ENCODE results near the gene AGPS. TPM values are rescaled to one million over a fixed set of nuclear protein-coding genes. Genes with fewer than 3 reads are reported as not detected.
"Not testable (repeated sequence)": the region's sequence is repeated elsewhere in the genome, so short reads cannot be mapped to it uniquely, and the experiment has no call there.

The AGPS gene
- polyA plus RNA-seq, 3 donors, result 47.4 to 52.8 (median 51.4) TPM

DNA sequence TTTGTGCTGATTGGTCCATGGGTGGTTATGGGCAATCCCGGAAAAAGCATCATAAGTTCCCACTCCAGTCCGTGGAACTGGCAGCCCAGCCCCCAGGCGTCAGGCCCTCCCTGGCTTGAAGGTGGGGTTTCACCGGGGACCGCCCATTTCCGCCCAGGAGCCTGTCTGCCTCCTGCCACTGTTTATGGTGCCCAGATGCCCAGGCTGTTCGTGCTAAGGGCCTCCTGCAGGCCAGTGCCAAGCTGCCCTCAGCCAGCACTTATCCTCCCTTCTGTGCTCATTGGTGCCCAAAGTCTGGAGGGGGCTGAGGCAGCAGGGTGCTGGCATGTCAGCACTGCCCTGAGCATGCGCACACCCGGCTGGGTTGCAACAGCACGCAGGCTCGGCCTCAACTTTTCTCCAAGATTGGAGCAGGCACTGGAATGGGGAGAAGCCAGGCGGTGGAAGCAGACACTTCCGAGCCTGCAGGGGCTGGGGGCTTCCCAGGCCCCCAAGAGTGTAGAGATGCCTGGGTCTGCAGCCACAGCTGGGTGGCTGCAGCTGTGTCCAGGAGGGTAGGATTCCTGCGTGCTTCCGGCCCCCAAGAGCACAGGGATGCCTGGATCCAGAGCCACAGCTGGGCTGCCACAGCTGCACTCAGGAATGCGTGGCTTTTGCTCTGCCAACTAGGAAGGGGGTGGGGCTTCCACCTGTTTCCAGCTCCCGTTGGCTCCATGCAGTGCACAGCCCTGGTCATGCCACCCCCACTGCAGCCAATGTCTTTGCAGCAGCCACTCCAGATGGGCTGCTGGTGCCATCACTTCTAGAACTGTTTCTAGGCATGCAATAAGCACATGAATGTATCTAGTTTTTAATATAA is 74.0 kb downstream of the AGPS start:
- no peak for DNase-seq (ENCODE audit: low read depth in 3 of 3, low spot score in 2 of 3)

- DNase-seq (ENCODE audit: low read depth in 3 of 3, low spot score in 2 of 3), result no peak
Measured at GRCh38 chr2:177467646-177468045, 75.1 kb downstream of the AGPS start.

GRCh38 chr2:177471990-177472389 is 79.4 kb downstream of the AGPS start:
- DNase-seq (ENCODE audit: low read depth in 3 of 3, low spot score in 2 of 3), result no peak

- no peak for DNase-seq (ENCODE audit: low read depth in 3 of 3, low spot score in 2 of 3)
Measured at GRCh38 chr2:177474301-177474700, 81.7 kb downstream of the AGPS start.

DNA sequence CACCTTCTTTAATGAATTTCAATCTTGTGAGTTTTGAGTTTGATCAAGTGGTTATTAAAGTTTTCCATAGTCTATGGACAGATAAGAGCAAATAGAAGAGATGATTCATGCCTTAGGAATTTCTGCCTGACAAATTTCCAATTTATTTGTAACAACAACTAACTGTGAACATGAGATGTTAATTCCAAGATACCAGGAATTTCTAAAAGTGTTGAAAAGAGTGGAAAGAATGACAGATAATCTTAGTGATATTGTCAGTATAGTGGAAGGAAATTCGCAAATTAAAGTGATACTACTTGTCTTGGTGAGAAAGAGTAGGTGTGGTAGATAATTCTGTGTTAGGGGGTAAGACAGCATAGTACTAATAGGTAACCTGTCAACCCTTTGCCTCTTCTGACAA is 82.4 kb downstream of the AGPS start:
- no peak for DNase-seq (ENCODE audit: low read depth in 3 of 3, low spot score in 2 of 3)

DNA sequence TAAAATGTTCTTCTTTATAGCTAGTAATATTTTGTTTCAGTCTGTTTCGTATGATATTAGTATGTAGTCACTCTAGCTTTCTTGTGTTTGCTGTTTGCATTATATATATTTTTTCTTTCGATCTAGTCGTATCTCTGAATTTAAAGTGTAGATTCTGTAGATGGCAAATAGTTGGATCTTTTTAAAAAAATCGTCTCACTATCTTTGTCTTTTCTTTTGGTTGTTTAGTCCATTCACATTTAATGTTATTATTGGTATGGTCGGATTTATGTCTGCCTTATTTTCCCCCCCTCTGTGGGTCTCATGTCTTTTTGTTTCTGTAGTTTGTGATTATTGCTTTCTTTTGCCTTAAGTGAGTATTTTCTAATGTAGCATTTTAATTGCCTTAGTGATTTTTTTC is 84.3 kb downstream of the AGPS start:
- DNase-seq (ENCODE audit: low read depth in 3 of 3, low spot score in 2 of 3), result no peak

DNA sequence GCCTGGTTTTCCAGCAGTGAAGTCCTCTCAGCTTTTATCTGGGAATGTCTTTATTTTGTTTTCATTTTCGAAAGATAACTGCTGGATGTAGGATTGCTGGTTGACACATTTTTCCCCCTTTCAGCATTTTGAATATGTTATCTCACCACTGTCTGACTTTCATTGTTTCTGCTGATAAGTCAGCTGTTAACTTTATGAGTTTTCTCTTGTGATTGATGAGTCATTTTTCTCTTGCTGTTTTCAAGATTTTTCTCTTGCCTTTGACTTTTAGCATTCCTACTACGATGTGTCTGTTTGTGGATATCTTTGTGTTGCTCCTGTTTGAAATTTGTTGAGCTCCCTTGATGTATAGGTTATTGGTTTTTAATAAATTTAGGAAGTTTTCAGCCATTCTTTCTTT is 85.5 kb downstream of the AGPS start:
- no peak for DNase-seq (ENCODE audit: low read depth in 3 of 3, low spot score in 2 of 3)

DNA sequence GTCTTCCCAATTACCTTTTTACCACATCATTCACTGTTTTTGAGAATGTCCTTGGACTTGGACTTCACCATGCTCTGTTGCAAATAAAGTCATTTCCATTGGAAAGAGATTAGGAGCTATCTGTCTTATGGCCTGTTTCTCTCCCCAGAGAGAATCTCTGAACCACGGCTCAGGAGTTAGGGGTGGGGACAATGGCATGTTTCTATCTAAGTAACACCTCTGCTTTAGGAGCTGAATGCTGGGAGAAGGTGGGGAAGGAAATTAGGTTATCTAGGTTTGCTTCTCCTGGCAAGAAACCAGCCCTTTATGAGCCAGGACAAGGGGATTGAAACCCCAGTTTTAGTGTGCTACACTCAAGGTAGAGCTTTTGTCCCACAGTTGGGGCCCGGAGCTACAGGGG is 86.3 kb downstream of the AGPS start:
- DNase-seq (ENCODE audit: low read depth in 3 of 3, low spot score in 2 of 3), result no peak

DNA sequence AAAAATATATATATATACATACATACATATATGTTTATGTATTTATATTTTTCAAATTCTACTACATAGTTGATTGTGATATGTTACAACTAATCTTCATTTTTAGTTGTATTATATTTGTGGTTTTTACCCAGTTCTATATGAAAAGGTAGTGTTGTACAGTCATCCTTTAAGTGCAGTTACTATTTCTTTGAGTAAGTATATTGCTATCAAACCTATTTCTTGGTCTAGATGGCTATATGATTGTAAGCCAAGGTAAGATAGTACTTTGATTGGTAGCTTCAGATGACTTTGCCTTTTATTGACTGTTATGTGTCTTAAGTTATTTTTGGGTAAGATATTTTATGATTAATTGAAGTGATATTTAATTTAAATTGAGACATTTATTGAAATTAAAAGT is 89.6 kb downstream of the AGPS start:
- no peak for DNase-seq (ENCODE audit: low read depth in 3 of 3, low spot score in 2 of 3)

- no peak for DNase-seq (ENCODE audit: low read depth in 3 of 3, low spot score in 2 of 3)
Measured at GRCh38 chr2:177483531-177483930, 91.0 kb downstream of the AGPS start.

- no peak for DNase-seq (ENCODE audit: low read depth in 3 of 3, low spot score in 2 of 3)
Measured at GRCh38 chr2:177484180-177484795, 91.7 kb downstream of the AGPS start.

DNA sequence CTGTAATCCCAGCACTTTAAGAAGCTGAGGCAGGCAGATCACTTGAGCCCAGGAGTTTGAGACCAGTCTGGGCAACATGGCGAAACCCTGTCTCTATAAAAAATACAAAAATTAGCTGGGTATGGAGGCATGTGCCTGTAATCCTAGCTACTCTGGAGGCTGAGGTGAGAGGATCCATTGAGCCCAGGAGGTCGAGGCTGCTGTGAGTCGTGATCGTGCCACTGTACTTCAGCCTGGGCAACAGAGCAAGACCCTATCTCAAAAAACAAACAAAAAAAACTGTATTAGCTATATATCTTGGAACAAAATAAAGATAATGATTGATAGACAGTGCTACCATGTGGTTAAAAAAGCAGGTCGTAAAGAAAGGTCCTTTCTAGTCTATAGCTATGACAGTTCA is 93.1 kb downstream of the AGPS start:
- DNase-seq (ENCODE audit: low read depth in 3 of 3, low spot score in 2 of 3), result not testable (repeated sequence)

DNA sequence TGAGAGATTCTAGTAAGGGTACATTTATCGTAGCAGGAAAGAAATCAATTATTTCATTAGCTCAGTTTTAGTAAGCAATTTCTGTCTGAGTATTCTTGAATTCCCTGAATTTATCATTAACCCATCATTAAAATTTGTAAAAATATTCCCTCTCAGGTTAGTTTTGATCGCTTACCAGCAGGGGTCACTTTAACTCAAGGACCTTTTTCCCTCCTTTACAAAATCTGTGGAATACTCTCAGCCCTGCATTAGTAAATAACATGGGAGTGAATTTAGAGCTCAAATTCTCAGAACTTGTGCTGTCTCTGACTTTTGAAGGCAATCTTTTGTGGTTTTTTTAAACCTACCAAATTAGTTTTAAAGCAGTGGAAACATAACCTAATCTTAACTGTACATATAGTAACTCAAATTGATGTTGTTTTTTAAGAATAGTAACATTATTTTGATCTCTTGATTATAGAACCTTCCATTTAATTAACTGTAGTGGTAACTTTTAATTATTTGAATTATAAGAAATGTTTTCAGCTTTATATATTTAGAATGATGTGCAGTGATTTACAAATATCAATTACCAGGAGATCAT is 97.2 kb downstream of the AGPS start:
- peak; percentile 36 to 51 (median 43) for DNase-seq (ENCODE audit: low read depth in 3 of 3, low spot score in 2 of 3)

DNA sequence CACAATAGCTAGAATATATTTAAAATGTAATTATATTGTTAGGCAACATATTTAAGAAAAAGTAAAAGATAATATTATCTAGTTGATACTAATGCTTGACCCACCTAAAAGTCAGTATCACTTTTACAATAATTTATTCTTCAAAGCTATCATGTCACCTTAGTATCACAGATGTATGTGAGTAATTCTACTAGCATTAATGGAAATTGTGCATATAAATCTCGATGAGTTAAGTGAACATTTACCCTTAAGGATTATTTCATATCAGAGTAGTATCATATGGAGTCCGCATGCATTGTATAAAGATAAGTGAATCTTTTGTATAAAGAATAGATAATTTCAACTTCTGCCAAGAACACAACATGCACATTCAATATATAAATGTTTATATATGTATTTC is 103.4 kb downstream of the AGPS start:
- no peak for DNase-seq (ENCODE audit: low read depth in 3 of 3, low spot score in 2 of 3)

- DNase-seq (ENCODE audit: low read depth in 3 of 3, low spot score in 2 of 3), result no peak
Measured at GRCh38 chr2:177496921-177497320, 104.3 kb downstream of the AGPS start.

DNA sequence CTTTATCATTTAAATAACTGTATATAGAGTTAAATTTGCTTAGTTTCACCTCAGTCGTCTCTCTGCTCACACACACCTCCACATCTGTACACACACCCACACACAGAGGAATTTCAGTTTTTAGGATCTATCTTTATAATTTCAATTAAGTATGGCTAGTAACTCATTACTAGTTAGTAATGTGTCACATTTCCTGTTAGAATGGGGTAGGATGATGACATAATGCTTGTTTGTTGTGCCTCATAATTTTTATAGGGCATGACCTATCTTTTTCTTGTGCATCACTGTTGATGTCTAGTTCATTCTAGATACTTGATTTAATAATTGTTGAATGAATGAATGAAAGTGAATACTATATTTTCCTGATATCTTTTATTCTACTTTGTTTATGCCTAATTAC is 108.6 kb downstream of the AGPS start:
- no peak for DNase-seq (ENCODE audit: low read depth in 3 of 3, low spot score in 2 of 3)

GRCh38 chr2:177506505-177506904 is 113.9 kb downstream of the AGPS start:
- DNase-seq (ENCODE audit: low read depth in 3 of 3, low spot score in 2 of 3), result no peak

GRCh38 chr2:177506998-177507397 is 114.4 kb downstream of the AGPS start:
- no peak for DNase-seq (ENCODE audit: low read depth in 3 of 3, low spot score in 2 of 3)

DNA sequence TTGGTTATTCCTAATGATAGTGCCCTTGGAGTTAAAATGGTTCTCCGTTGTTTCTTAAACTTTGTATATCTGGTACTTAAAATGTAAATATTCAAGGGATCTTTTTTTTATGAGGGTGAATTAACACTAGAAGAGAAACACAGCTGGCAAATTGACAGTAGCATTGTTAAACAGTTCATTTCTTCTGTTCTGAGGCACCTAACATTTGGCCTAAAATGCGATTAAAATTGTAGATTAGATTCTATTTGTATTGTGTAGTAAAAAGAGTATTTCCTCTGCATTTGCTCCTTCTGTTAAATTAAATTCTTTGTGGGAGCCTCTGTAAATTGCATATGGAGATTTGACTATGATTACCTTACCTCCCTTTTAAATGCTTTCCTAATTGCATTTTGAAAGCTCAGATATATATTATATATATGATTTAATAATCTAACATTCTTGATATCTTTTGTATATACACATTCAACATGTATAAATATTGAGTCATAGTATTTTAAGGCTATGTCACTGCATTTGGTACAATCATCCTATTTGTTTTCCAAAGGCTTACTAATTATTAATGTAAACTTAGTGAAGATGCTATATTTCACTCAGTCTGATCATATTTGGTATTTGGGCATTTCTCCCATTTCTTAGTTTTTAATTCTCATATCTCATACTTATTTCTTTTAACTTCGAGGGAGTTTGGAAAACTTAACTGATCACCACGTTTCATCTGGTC is 124.4 kb downstream of the AGPS start:
- no peak for DNase-seq (ENCODE audit: low read depth in 3 of 3, low spot score in 2 of 3)

DNA sequence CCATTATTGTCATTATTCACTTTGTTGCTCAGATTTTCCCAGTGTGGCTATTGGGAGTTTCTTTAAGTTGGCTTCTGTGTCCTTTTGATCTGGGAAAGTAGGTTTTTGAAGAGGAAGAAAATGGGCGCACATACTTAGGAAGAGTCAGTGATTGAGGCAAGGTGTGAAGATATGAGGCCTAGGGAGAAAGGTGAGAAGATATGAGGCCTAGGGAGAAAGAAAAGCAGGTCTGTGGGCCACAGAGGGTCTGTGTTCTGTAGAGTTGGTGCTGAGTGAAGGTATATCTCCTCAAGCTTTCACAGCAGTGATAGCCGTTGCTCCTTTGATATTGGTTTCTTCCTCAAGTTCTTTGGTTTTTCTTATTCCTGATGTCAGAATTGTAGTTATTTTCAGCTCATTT is 126.2 kb downstream of the AGPS start:
- no peak for DNase-seq (ENCODE audit: low read depth in 3 of 3, low spot score in 2 of 3)

GRCh38 chr2:177519534-177520115 is 127.1 kb downstream of the AGPS start:
- DNase-seq (ENCODE audit: low read depth in 3 of 3, low spot score in 2 of 3), result no peak
